H9 (cell line): ENCODE data around the gene NODAL. TPM values are rescaled to one million over a fixed set of nuclear protein-coding genes. Genes with fewer than 3 reads are reported as not detected.
A peak's percentile ranks its signal among the peaks of the same experiment; 100 is the strongest.

Source experiments
- DNase-seq: peaks from one replicate; pipeline ENCODE4 v3.0.0-alpha.2; 2017
- H2AFZ ChIP-seq: one replicate; pipeline ENCODE4 v1.6.1; 2013; ENCODE audit warnings: mild to moderate bottlenecking, low read length, control low read depth, moderate library complexity
- H2AK5ac ChIP-seq: 2 replicates; pipeline ENCODE4 v1.6.1; 2013; ENCODE audit warnings: low read length, control low read depth, mixed read lengths; ENCODE audit not compliant: insufficient read length
- H2BK120ac ChIP-seq: one replicate; pipeline ENCODE4 v1.6.1; 2013; ENCODE audit warnings: low read depth, mild to moderate bottlenecking, low read length, control low read depth, inconsistent platforms; ENCODE audit not compliant: poor library complexity, severe bottlenecking
- H2BK12ac ChIP-seq: 2 replicates; pipeline ENCODE4 v1.6.1; 2013; ENCODE audit warnings: low read length, control low read depth, mixed read lengths, low read depth; ENCODE audit not compliant: insufficient read length
- H2BK15ac ChIP-seq: 2 replicates; pipeline ENCODE4 v1.6.1; 2013; ENCODE audit warnings: low read depth, low read length, control low read depth
- H2BK20ac ChIP-seq: one replicate; pipeline ENCODE4 v1.6.1; 2013; ENCODE audit warnings: low read depth, mild to moderate bottlenecking, low read length, control low read depth, inconsistent platforms; ENCODE audit not compliant: poor library complexity, severe bottlenecking
- H2BK5ac ChIP-seq: 2 replicates; pipeline ENCODE4 v1.6.1; 2013; ENCODE audit warnings: low read length, control low read depth, mixed read lengths; ENCODE audit not compliant: insufficient read length
- H3K14ac ChIP-seq: 2 replicates; pipeline ENCODE4 v1.6.1; 2013; ENCODE audit warnings: low read length, control low read depth; ENCODE audit not compliant: insufficient read depth
- H3K18ac ChIP-seq: 2 replicates; pipeline ENCODE4 v1.6.1; 2013; ENCODE audit warnings: low read depth, mild to moderate bottlenecking, mixed read lengths, low read length, control low read depth; ENCODE audit not compliant: insufficient read length
- H3K23ac ChIP-seq: 2 replicates; pipeline ENCODE4 v1.6.1; 2013; ENCODE audit warnings: low read length, control low read depth, mixed read lengths, low read depth; ENCODE audit not compliant: insufficient read length
- H3K23me2 ChIP-seq: 2 replicates; pipeline ENCODE4 v1.6.1; 2013; ENCODE audit warnings: low read depth, mild to moderate bottlenecking, mixed read lengths, low read length, control low read depth; ENCODE audit not compliant: insufficient read length, poor library complexity, severe bottlenecking
- H3K27ac ChIP-seq: 2 replicates; pipeline ENCODE4 v1.5.1; 2013; ENCODE audit warnings: low read length, control low read depth, mixed read lengths, low read depth; ENCODE audit not compliant: insufficient read length
- H3K27me3 ChIP-seq: 2 replicates; pipeline ENCODE4 v1.6.1; 2013; ENCODE audit warnings: low read length, control low read depth, inconsistent platforms; ENCODE audit not compliant: insufficient read depth
- H3K4ac ChIP-seq: 2 replicates; pipeline ENCODE4 v1.6.1; 2013; ENCODE audit warnings: low read depth, mild to moderate bottlenecking, control low read depth, inconsistent platforms, low read length, moderate library complexity
- H3K4me1 ChIP-seq: 2 replicates; pipeline ENCODE4 v1.6.1; 2013; ENCODE audit warnings: low read length, control low read depth, inconsistent platforms; ENCODE audit not compliant: insufficient read depth
- H3K4me2 ChIP-seq: 2 replicates; pipeline ENCODE4 v1.6.1; 2013; ENCODE audit warnings: low read length, control low read depth, mixed read lengths; ENCODE audit not compliant: insufficient read length, insufficient read depth
- H3K56ac ChIP-seq: 2 replicates; pipeline ENCODE4 v1.6.1; 2013; ENCODE audit warnings: low read depth, mild to moderate bottlenecking, mixed read lengths, low read length, control low read depth; ENCODE audit not compliant: insufficient read length
- H3K79me1 ChIP-seq: 2 replicates; pipeline ENCODE4 v1.6.1; 2013; ENCODE audit warnings: low read depth, mild to moderate bottlenecking, moderate library complexity, low read length, control low read depth, inconsistent platforms; ENCODE audit not compliant: insufficient read depth, poor library complexity, severe bottlenecking
- H3K79me2 ChIP-seq: 2 replicates; pipeline ENCODE4 v1.6.1; 2013; ENCODE audit warnings: low read length, control low read depth, inconsistent platforms; ENCODE audit not compliant: insufficient read depth
- H3K9ac ChIP-seq: 2 replicates; pipeline ENCODE4 v1.6.1; 2013; ENCODE audit warnings: low read length, control low read depth, mixed read lengths; ENCODE audit not compliant: insufficient read length; ENCODE audit errors: extremely low read depth
- H3K9me3 ChIP-seq: one replicate; pipeline ENCODE4 v1.6.1; 2013; ENCODE audit warnings: low read depth, low read length, inconsistent platforms; ENCODE audit not compliant: control insufficient read depth
- H3T11ph ChIP-seq: one replicate; pipeline ENCODE4 v1.6.1; 2013; ENCODE audit warnings: mild to moderate bottlenecking, low read length, control low read depth, inconsistent platforms
- H4K20me1 ChIP-seq: one replicate; pipeline ENCODE4 v1.6.1; 2013; ENCODE audit not compliant: control insufficient read depth, insufficient read length, insufficient read depth
- H4K5ac ChIP-seq: 2 replicates; pipeline ENCODE4 v1.6.1; 2013; ENCODE audit warnings: low read depth, mild to moderate bottlenecking, mixed read lengths, low read length, control low read depth; ENCODE audit not compliant: insufficient read length
- H4K8ac ChIP-seq: replicated peaks from 2 replicates; pipeline ENCODE4 v1.6.1; 2013; ENCODE audit warnings: low read length, control low read depth, mixed read lengths, low read depth; ENCODE audit not compliant: insufficient read length
- H4K91ac ChIP-seq: 2 replicates; pipeline ENCODE4 v1.6.1; 2013; ENCODE audit warnings: low read depth, mild to moderate bottlenecking, moderate library complexity, mixed read lengths, low read length, control low read depth; ENCODE audit not compliant: insufficient read length
- H3K27ac Mint-ChIP-seq, 3 experiments: 2 replicates in 2 of 3; 3 replicates in 1 of 3; pipeline ENCODE4 v1.8.0; 2020 to 2021; ENCODE audit warnings: mixed read lengths in 3 of 3, mild to moderate bottlenecking in 1 of 3, moderate library complexity in 1 of 3
- H3K27me3 Mint-ChIP-seq: 2 replicates; pipeline ENCODE4 v1.8.0; 2021; ENCODE audit warnings: low read depth, mild to moderate bottlenecking, moderate library complexity, mixed read lengths
- H3K36me3 Mint-ChIP-seq, 3 experiments: 2 replicates in 2 of 3; 3 replicates in 1 of 3; pipeline ENCODE4 v1.8.0; 2020 to 2021; ENCODE audit warnings: low read depth in 3 of 3, mixed read lengths in 3 of 3; ENCODE audit not compliant: insufficient read depth in 1 of 3
- H3K4me1 Mint-ChIP-seq, 2 experiments: 2 replicates each; pipeline ENCODE4 v1.8.0; 2020; ENCODE audit warnings: mixed read lengths in 2 of 2
- H3K4me3 Mint-ChIP-seq, 2 experiments: 2 replicates in 1 of 2; 3 replicates in 1 of 2; pipeline ENCODE4 v1.8.0; 2020 to 2021; ENCODE audit warnings: mild to moderate bottlenecking in 2 of 2, mixed read lengths in 2 of 2, moderate library complexity in 1 of 2
- H3K9me3 Mint-ChIP-seq, 2 experiments: 2 replicates in 1 of 2; 3 replicates in 1 of 2; pipeline ENCODE4 v1.8.0; 2020; ENCODE audit warnings: mild to moderate bottlenecking in 2 of 2, mixed read lengths in 2 of 2, moderate library complexity in 1 of 2
- CTCF ChIP-seq: fragments of 200-600 bp; sonication (generic); conservative IDR thresholded peaks from 3 replicates; pipeline ENCODE4 v1.8.0; 2021; ENCODE audit warnings: antibody characterized with exemption, mild to moderate bottlenecking
- WGBS: extraction: QIAGEN DNeasy Blood & Tissue Kit; methylation state at CpG from one replicate; pipeline ENCODE4 v1.1.7; 2013; ENCODE audit warnings: missing lambda C conversion rate, low lambda C conversion rate, mixed read lengths; ENCODE audit not compliant: insufficient read length; ENCODE audit errors: extremely low coverage; 5-methylcytosine and 5-hydroxymethylcytosine counted together
- total RNA-seq: library from RNA; stranded (reverse); gene quantifications from 2 replicates; pipeline ENCODE4 v1.2.1, GENCODE V29; 2021

NODAL gene
- total RNA-seq, 1 experiment from 2014 or later = 80.7 TPM

- peaks cover 2% of the 10 kb centered on the region for H3K79me1 ChIP-seq
- no peak overlapping the region for H2AFZ ChIP-seq
- no peak overlapping the region for H4K8ac ChIP-seq
- no peak overlapping the region for H3K27ac ChIP-seq
- no peak for TF ChIP-seq CTCF
- no peak overlapping the region for H2BK120ac ChIP-seq
- H2BK20ac ChIP-seq = no peak overlapping the region
- no peak overlapping the region for H2BK12ac ChIP-seq
- Mint-ChIP-seq H3K4me1 (peaks cover 37 to 44% of the 10 kb centered on the region in 2 experiments), H3K27ac (peak overlapping the region in 1 of 3 experiments; percentile 49; a peak in 1 of 7 replicates), H3K36me3 (peaks cover 0 to 9% (median 6%) of the 10 kb centered on the region in 3 experiments; a peak in 5 of 7 replicates), H3K27me3 (no peaks in the 10 kb centered on the region; the same call in none of the 2 replicates), H3K9me3 (no peaks in the 10 kb centered on the region), H3K4me3 (no peak overlapping the region)
- H3K4ac ChIP-seq = no peak overlapping the region
- peaks cover 12% of the 10 kb centered on the region for H3K4me1 ChIP-seq
- peaks cover 14% of the 10 kb centered on the region for H3K23me2 ChIP-seq
- H3K14ac ChIP-seq = no peak overlapping the region
- no peak overlapping the region for H3K18ac ChIP-seq
- no peaks in the 10 kb centered on the region for H3K27me3 ChIP-seq
- no peak overlapping the region for H2BK15ac ChIP-seq
- no peak overlapping the region for H3T11ph ChIP-seq
- no peak overlapping the region for H2BK5ac ChIP-seq
- no peak overlapping the region for H3K9ac ChIP-seq
- no peak overlapping the region for H3K56ac ChIP-seq
- H3K9me3 ChIP-seq = no peaks in the 10 kb centered on the region
- no peaks in the 10 kb centered on the region for H4K20me1 ChIP-seq
- H4K91ac ChIP-seq = no peak overlapping the region
- H3K79me2 ChIP-seq = peaks cover 2% of the 10 kb centered on the region; the same call in 1 of the 2 replicates
- DNase-seq = no peak
- H4K5ac ChIP-seq = no peak overlapping the region
- no peak overlapping the region for H3K4me2 ChIP-seq
- H3K23ac ChIP-seq = no peak overlapping the region
- H2AK5ac ChIP-seq = no peak overlapping the region
- WGBS = no CpG with 5 or more reads among the region's 9 CpGs
These were observed 39.6 kb upstream of the NODAL start for GRCh38 chr10:70481105-70481504.
